Activated CD4-positive, alpha-beta T cell treated with anti-CD3 and anti-CD28 coated beads, Interleukin-10, Interleukin-2, amounts not matched to agents 100 ng/mL and 50 ng/mL, durations not matched to agents 16 hours and 8 hours (primary cell): ENCODE data around the gene USP2.

Source experiments
- DNase-seq: peaks from one replicate; pipeline ENCODE4 v3.0.0-alpha.2; 2020

The USP2 gene

GRCh38 chr11:119320240-119320775 lies 61.2 kb downstream of the USP2 start:
- DNase-seq = no peak

- DNase-seq = no peak
Measured at GRCh38 chr11:119319700-119320239, 61.7 kb downstream of the USP2 start.

GRCh38 chr11:119319136-119319699 lies 62.3 kb downstream of the USP2 start:
- no peak for DNase-seq

GRCh38 chr11:119318240-119319135 lies 63.0 kb downstream of the USP2 start:
- DNase-seq = peak; percentile 70

GRCh38 chr11:119317592-119318239 lies 63.8 kb downstream of the USP2 start:
- no peak for DNase-seq

- DNase-seq = no peak
Measured at GRCh38 chr11:119316729-119317591, 64.5 kb downstream of the USP2 start, which contains the start of gene MCAM. MCAM (minus strand) TSS chr11:119317130; CDS start chr11:119317101, 29 bp downstream.

- DNase-seq = no peak
Measured at GRCh38 chr11:119316016-119316728, 65.3 kb downstream of the USP2 start.

GRCh38 chr11:119315131-119316015 lies 66.1 kb downstream of the USP2 start:
- peak; percentile 56 for DNase-seq

- DNase-seq = no peak
Measured at GRCh38 chr11:119314726-119315125, 66.8 kb downstream of the USP2 start.

- DNase-seq = no peak
Measured at GRCh38 chr11:119310682-119311052, 70.8 kb downstream of the USP2 start.

- DNase-seq = no peak
Measured at GRCh38 chr11:119309953-119310681, 71.4 kb downstream of the USP2 start.

GRCh38 chr11:119309411-119309810 lies 72.1 kb downstream of the USP2 start:
- no peak for DNase-seq

GRCh38 chr11:119307974-119308373 lies 73.5 kb downstream of the USP2 start:
- no peak for DNase-seq

- DNase-seq = no peak
Measured at GRCh38 chr11:119307219-119307618, 74.3 kb downstream of the USP2 start.

GRCh38 chr11:119306373-119306890 lies 75.1 kb downstream of the USP2 start:
- peak; percentile 48 for DNase-seq

GRCh38 chr11:119305556-119306372 lies 75.7 kb downstream of the USP2 start:
- DNase-seq = no peak
